Nephron progenitor cell (in vitro differentiated cells): Measurements from ENCODE around the gene PROZ.
A peak's percentile ranks its signal among the peaks of the same experiment; 100 is the strongest.

Experiments
- DNase-seq: peaks from one replicate; pipeline ENCODE4 v3.0.0; 2021
- H3K27ac Mint-ChIP-seq: 2 replicates; pipeline ENCODE4 v1.8.0; 2021; ENCODE audit warnings: mild to moderate bottlenecking, moderate library complexity, mixed read lengths
- H3K27me3 Mint-ChIP-seq: 2 replicates; pipeline ENCODE4 v1.8.0; 2021; ENCODE audit warnings: mild to moderate bottlenecking, low read depth, mixed read lengths; ENCODE audit not compliant: poor library complexity
- H3K36me3 Mint-ChIP-seq: 2 replicates; pipeline ENCODE4 v1.8.0; 2021; ENCODE audit warnings: low read depth, mixed read lengths
- H3K4me1 Mint-ChIP-seq: 2 replicates; pipeline ENCODE4 v1.8.0; 2021; ENCODE audit warnings: mixed read lengths
- H3K4me3 Mint-ChIP-seq: 2 replicates; pipeline ENCODE4 v1.8.0; 2021; ENCODE audit warnings: mild to moderate bottlenecking, moderate library complexity, mixed read lengths
- H3K9me3 Mint-ChIP-seq: 2 replicates; pipeline ENCODE4 v1.8.0; 2021; ENCODE audit warnings: mild to moderate bottlenecking, moderate library complexity, mixed read lengths
- CTCF ChIP-seq: fragments of 200-600 bp; sonication (generic); IDR thresholded peaks from 2 replicates; pipeline ENCODE4 v1.5.0; 2021; ENCODE audit warnings: antibody characterized with exemption

PROZ gene

GRCh38 chr13:113140677-113141600, 17.5 kb upstream of the PROZ start:
- no peaks in the 10 kb centered on the region for H3K9me3 Mint-ChIP-seq
- H3K27me3 Mint-ChIP-seq, result peaks cover 21% of the 10 kb centered on the region
- DNase-seq, result no peak
- no peak for TF ChIP-seq CTCF
- H3K4me3 Mint-ChIP-seq, result no peak overlapping the region
- no peak overlapping the region for H3K27ac Mint-ChIP-seq
- peaks cover 11% of the 10 kb centered on the region for H3K4me1 Mint-ChIP-seq
- no peaks in the 10 kb centered on the region for H3K36me3 Mint-ChIP-seq

- TF ChIP-seq CTCF, result no peak
- Mint-ChIP-seq H3K27ac (peak overlapping the region; percentile 42), H3K27me3 (peaks cover 25% of the 10 kb centered on the region), H3K4me1 (peaks cover 11% of the 10 kb centered on the region), H3K9me3 (no peaks in the 10 kb centered on the region), H3K36me3 (no peaks in the 10 kb centered on the region), H3K4me3 (no peak overlapping the region)
- no peak for DNase-seq
Observed at GRCh38 chr13:113141601-113141970, 16.9 kb upstream of the PROZ start.

- Mint-ChIP-seq H3K9me3 (no peaks in the 10 kb centered on the region), H3K4me3 (no peak overlapping the region), H3K4me1 (peaks cover 11% of the 10 kb centered on the region), H3K36me3 (no peaks in the 10 kb centered on the region), H3K27me3 (peaks cover 21% of the 10 kb centered on the region), H3K27ac (no peak overlapping the region)
- DNase-seq, result no peak
- TF ChIP-seq CTCF, result no peak
Observed at GRCh38 chr13:113142876-113143275, 15.6 kb upstream of the PROZ start.

- Mint-ChIP-seq H3K27me3 (peaks cover 17% of the 10 kb centered on the region), H3K9me3 (no peaks in the 10 kb centered on the region), H3K36me3 (no peaks in the 10 kb centered on the region), H3K4me3 (no peak overlapping the region), H3K27ac (no peak overlapping the region), H3K4me1 (peaks cover 11% of the 10 kb centered on the region)
- DNase-seq, result no peak
- no peak for TF ChIP-seq CTCF
Observed at GRCh38 chr13:113143466-113144254, 14.8 kb upstream of the PROZ start.

- H3K4me3 Mint-ChIP-seq, result no peak overlapping the region
- no peaks in the 10 kb centered on the region for H3K36me3 Mint-ChIP-seq
- H3K27me3 Mint-ChIP-seq, result peaks cover 14% of the 10 kb centered on the region
- no peak overlapping the region for H3K27ac Mint-ChIP-seq
- DNase-seq, result no peak
- peaks cover 5% of the 10 kb centered on the region for H3K4me1 Mint-ChIP-seq
- no peak for TF ChIP-seq CTCF
- H3K9me3 Mint-ChIP-seq, result no peaks in the 10 kb centered on the region
Observed at GRCh38 chr13:113144255-113144629, 14.2 kb upstream of the PROZ start.
